Measurements from ENCODE around the gene TMEM164.

TMEM164 gene

DNA sequence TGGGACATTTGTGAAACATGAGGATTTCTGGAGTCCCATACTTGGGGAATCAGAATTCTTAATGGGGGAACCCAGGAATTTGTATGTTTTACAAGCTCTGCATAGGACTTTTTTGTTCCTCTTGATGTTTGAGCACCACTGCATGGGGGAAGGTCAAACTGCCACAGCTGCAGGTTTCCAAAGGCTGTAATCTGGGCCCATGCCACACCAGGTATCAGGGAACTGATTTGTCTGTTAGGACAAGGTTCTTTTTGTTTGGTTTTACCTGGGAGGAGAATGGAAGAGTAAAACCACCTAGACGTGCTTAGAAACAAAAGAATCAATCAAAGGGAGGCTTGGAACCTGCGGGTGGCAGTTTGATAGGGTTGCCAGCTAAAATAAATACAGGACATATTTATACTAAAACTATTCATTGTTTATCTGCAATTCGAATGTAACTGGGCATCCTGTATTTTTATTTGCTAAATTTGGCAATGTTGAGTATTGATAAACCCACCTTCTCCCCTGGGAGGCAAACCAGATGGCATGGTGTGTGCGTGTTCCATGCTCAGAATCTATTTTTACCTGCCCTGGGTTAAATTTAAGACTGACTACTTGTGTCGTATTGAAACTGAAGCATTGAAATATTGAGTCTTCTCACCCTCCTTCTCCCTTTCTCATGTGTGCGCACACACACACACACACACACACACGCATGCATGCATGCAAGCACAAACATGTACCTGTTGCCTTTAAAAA is 63.7 kb downstream of the TMEM164 start:
- in situ Hi-C loops (cut with HindIII; ENCODE audit: low sequenced_read_pairs) = no loop called here

DNA sequence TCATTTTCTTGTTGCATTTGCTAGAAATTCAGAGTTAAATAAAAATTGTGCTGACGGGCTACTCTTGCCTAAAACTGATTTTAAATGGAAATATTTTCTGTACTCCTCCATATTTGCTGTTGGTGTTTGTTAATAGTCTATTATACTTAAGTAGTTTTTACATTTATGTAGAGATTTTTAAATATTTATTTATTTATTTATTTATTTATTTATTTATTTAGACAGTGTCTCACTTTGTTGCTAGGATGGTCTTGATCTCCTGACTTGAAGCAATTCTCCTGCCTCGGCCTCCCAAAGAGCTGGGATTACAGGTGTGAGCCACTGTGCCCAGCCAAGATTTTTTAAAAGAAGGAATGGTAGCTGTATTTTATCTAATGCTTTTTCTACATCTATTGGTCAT is 68.1 kb downstream of the TMEM164 start:
- in situ Hi-C loops (cut with HindIII; ENCODE audit: low sequenced_read_pairs) = no loop called here

DNA sequence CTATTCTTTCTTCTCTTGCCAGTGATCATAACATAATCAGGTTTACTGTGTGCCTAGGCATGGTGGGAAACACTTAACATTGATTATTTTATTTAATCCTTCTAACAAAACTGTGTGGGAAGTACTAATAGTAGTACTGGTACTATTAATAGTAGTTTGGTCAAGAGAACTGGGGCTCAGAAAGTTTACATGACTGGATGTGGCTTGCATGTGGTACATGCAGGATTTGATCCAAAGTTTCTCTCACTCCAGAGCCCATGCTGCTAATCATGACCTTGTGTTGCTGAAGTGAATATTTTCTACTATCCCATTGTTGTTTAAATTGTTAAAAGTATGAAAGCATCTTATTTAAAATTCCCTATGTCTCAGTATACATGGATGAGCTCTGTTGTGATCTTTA is 78.4 kb downstream of the TMEM164 start:
- in situ Hi-C loops (cut with HindIII; ENCODE audit: low sequenced_read_pairs) = no loop called here

DNA sequence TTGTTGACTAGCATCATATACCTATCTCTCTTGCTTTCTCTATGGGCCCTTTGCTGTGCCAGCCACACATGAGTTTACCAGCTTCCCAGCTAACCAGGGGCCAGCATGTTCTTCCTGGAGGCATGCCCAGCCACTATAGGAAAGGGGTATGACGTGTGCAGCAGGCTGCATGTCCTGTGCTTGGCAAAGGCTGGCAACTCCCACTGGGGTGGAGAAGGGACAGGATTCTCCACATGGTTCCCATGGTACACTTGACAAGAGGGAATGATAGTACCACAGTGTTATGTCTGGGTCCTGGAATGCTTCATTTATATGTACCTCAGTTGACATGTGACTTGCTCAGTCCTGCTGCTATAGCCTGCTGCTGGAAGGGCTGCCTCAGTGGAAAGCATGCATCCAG is 78.8 kb downstream of the TMEM164 start:
- in situ Hi-C loops (cut with HindIII; ENCODE audit: low sequenced_read_pairs) = no loop called here

DNA sequence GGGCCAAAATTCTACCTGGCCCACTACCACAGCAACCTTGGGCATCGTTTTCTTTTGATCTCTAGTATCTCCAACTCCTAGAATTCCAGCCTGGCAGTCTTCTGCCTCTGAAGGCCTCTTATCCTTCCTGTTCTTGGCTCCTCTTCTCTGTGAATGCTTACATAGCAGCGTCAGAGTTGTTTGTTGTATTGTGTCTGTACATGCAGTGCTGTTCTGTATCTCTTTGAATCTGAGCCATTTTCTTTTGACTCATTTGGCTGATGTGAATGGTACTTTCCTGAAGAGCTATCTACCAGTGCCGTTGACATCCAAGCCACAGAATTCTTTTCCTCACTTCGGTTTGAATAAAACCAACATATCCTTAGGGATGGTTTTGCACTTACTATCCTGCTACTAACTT is 79.2 kb downstream of the TMEM164 start:
- in situ Hi-C loops (cut with HindIII; ENCODE audit: low sequenced_read_pairs) = no loop called here

DNA sequence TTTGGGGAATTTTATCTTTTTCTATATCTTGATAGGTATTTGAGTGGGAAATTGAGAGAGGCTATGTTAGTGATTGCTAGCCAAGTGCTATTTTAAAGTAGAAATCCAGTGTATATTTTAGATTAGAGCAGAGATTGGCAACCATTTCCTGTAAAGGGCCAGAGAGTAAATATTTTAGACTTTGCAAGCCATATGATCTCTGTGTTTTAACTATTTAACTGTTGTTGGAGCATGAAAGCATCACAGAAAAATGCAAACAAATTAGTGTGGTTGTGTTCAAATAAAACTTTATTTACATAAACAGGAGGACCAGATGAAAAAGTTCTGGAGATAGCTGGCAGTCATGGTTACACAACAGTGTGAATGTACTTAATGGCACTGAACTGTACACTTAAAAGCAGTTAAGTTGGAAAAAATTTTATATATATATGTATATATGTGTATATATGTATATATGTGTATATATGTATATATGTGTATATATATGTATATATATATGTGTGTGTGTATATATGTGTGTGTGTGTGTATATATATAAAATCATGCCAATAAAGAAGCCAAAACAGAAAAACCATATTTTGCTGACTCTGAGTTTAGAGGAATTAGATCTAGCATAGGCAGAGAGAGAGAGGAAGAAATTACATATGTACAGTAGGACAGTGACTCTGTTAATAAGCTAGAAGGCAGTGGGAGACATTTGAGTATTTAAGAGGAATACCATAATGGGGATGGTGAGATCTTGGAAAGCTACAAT is 83.4 kb downstream of the TMEM164 start:
- in situ Hi-C loops (cut with HindIII; ENCODE audit: low sequenced_read_pairs) = no loop called here

DNA sequence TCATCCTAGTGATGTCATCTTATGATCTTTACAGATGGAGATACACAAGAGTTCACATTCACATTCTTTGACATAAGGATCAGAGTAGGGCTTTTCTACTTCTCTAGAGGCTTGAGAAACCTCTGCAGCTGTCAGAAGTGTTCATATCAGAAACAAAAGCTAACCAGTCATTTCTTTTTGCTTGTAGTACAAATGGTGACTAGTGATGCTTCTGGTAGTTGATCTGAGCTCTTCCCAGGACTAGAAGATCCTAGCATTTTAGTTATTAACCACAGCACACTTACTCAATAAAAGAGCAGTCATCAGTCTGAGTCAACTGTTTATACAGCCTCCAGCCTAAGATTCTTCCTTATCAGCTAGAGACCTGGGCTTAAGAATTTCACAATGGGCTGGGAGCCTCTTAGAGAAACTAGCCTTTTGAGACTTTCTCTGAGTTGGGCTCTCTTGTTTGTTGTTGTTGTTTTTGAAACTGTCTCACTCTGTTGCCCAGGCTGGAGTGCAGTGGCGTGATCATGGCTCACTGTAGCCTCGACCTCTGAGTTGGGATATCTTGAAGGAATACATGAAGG is 84.1 kb downstream of the TMEM164 start:
- in situ Hi-C loops (cut with HindIII; ENCODE audit: low sequenced_read_pairs) = no loop called here

DNA sequence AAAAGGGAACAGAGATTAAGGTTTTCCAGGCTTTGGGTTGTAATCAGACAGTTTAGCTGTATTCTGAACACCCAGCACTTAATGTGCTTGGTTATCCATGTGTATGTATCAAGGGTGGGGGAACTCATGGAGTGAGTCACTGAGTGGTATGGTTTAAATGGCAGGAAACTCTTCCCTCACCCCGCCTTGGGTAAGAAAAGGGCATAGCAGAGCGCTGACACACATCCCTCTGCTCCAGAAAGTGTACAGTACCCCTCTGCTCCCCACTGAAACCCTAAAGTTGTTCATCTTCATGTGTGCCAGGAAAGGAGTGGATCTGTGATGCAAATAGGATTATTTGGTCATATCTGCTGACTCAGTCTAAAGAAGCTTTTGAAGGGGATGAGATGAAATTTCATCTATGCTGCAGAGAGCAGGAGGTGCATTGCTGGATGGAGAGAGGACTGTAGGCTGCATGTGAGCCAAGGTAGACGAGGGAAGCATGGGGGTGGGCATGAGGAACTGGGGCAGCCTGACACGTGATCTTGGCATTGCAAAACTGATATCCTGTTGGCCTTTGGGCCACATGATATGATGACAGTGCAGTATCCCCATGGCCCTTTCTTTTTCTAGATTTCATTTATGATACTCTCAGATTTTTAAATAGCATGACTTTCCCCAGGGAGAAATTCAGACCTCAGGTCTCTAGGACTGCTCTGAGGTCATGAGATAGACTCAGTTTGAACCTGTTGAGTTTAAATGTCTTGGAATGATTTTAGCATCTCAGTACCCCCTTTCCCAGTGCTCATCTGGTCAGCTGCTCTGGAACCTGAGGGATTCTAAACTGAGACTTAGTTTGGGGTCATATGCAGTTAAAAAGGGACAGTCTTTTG is 84.8 kb downstream of the TMEM164 start:
- in situ Hi-C loops (cut with HindIII; ENCODE audit: low sequenced_read_pairs) = no loop called here

DNA sequence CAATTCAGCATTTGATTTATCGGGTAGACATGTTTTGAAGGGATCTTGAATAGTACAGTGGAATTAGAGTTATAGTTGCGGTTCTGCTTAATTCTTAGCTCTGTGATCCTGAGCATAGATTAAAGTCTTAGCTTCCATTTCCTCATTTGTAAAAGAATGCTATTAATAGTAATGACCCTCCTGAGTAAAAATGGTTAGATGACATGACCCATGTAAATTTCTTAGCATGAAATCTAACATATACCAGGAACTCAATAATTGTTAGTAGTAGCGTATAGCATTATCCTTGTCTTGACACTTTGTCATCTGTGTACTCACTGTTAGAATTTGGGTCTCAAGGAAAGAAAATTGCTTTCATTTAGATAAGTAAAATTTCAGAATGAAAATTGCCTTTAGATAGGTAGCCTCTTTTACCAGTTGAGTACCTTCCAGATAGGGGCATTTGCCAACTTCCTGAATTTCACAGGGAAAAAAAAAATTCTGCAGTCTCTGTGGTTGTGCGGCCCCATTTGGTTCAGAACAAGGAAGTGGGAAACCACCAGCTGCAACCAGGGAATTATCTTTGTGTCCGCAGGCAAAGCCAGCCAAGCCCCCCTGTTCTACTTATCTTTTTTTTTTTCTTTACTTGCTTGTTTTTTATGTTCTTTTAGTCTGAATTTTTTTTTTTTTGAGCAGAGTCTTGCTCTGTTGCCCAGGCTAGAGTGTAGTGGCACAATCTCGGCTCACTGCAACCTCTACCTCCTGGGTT is 86.9 kb downstream of the TMEM164 start:
- in situ Hi-C loops (cut with HindIII; ENCODE audit: low sequenced_read_pairs) = no loop called here

DNA sequence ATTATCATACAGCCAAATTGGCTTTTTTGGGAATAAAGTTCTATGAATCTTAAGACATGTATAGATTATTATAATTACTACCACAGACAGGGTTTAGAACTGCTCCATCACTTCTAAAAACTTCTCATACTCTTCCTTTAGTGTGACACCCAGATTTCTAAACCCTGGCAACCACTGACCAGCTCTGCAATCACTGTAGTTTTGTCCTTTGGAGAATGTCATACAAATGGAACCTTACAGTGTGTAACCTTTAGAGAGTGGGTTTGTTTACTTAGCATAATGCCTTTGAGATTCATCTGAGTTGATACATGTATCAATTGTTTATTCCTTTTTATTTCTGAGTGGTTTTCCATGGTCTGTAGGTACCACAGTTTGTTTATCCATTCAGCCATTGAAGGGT is 95.0 kb downstream of the TMEM164 start:
- in situ Hi-C loops (cut with HindIII; ENCODE audit: low sequenced_read_pairs) = no loop called here

DNA sequence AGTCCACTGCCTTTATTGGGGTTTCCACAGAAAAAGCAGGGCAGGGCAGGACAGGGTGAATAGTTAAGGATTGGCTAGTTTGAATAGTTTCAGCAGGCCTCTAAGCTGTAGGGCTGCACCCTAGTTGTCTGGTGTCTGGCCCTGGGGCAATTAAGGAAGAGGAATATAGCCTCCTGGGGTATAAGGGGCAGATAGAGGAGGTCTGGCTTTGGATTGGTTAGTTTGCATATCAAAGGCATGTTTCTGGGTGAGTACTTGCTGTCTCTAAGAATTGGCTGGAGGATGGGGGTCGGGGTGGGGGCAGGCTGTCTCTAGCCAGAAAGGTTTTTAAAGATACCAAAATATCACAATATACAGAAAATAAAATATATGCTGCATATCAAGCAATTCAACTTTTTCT is 100.4 kb downstream of the TMEM164 start:
- in situ Hi-C loops (cut with HindIII; ENCODE audit: low sequenced_read_pairs) = no loop called here

DNA sequence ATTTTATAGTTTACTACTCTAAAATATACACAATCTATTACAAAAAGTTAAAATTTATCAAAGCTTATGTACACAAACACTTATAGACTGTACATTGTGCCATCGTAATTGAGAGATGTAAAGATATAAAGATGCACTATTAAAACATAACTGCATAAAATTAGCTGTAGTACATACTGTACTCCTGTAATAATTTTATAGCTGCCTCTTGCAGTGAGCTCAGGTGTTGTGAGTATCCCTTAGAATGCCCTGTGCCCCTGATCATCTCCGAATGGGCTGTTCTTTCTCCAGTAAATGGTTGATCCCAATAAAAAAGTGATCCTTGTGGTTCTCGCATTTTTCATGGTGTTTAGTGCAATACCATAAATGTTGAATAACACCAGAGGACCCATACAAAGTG is 101.2 kb downstream of the TMEM164 start:
- in situ Hi-C loops (cut with HindIII; ENCODE audit: low sequenced_read_pairs) = no loop called here

DNA sequence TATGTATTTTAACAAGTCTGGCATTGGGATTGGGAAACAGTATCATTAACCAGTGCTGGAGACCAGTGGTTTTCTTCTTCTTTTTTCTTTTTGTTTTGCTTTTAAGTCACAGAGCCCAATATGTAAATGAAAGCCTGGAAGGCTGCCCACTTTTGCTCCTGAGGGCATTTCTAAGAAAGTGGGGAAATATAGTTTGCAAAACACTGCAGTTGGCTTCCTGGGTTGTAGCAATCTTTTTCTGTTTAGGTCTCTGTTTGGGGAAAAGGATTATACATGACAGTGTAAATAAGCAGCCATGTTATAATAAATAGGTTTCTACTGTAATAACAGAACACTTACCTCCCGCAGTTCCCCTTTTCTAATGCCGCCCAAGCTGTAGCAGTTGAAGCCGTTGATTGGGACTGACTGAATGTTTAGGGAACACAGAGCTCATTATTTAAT is 105.5 kb downstream of the TMEM164 start:
- in situ Hi-C loops (cut with HindIII; ENCODE audit: low sequenced_read_pairs) = no loop called here

DNA sequence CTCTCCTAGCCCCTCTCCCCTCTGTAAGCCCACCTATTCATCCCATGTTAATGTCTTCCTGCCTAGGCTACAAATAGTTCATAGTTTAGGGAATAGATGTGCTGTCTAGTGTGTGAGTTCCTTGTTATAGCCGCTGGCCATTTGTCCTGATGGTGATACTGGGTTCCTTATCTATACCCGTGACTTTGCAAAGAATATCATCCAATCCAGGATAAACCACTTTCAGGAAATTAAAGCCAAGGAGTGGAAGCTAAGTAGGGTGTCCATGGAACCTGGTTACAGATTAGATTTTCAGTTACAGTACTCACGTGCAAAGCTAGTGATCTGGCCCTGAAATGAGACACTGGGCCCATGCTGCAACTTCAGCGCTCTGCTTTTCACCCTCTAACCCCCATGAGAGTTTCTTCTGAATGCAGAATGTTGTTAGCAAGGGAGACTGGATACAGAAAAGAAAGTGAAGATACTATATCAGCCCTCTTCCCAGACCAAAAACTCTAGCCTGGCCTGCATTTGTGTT is 111.4 kb downstream of the TMEM164 start:
- in situ Hi-C loops (cut with HindIII; ENCODE audit: low sequenced_read_pairs) = no loop called here

DNA sequence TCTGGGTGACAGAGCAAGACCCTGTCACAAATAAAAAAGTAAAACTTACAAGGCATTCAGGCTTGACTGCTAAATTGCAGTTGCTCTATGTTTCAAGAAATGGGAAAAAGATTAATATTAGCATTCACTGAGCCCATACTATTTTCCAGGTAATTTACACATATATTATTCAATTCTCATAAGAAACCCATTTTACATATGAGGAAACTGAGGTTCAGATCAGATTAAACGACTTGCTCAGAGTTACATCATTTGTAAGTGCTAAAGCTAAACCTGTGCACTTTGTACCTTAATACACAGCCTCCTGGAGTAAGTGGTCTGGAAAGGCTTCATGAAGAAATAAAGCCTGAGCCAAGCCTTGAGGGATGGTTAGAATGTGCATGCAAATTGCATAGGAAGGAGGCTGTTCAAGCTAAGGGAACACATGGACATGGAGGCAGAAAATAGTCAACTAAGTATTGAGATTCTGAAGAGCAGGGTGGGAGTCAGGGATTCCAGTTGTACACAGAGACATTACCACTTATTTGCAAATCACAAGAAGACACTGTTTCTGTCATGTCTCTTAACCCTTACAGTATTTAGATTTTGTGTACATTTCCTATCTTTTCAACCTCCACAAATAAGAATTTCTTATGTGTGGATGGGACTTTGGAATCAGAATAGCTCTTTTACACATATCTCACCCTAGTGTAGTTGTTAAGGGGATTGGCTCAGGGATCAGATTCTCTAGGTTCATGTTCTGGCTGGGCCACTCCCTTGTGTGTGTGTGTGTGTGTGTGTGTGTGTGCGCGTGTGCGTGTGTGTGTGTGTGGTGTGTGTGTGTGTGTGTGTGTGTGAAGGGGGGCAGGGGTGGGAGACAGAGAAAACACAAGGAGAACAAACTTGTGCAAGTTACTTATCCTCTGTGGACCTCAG is 113.4 kb downstream of the TMEM164 start:
- in situ Hi-C loops (cut with HindIII; ENCODE audit: low sequenced_read_pairs) = no loop called here

DNA sequence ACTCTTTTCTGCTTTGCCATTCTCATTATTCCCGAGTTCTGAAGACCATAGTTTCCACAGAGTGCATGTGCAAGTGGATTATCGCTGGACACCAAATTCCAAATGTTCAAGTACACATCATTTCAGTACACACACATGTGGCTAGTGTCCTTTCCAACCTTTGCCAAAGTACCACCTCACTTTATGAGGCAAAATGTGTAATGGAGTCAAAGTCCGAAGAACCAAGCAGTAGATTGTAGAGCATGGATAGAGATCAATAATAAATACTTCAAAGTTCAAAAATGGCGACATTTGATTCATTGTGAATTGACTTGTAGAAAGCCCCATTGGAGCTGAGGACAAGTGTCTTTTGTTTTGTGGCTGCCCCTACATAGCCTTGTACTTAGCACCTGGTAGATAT is 115.6 kb downstream of the TMEM164 start:
- in situ Hi-C loops (cut with HindIII; ENCODE audit: low sequenced_read_pairs) = no loop called here

DNA sequence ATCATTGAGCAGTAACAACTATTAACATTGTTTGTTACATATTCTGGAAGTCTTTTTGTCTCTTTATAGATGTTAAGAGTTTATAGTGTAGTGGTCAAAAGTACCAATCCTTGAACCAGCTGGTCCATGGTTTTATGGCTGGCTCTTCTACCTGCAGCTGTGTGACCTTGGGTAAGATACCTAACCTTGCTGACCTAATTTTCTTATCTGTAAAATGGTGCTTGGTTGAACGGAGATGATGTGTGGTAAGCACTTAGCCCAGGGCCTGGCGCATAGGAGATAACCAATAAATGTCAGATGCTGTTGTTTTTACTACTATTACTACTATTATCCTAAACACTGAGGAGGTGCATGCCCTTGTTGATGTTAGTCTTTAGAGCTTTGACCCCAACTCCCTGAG is 116.6 kb downstream of the TMEM164 start:
- in situ Hi-C loops (cut with HindIII; ENCODE audit: low sequenced_read_pairs) = no loop called here

DNA sequence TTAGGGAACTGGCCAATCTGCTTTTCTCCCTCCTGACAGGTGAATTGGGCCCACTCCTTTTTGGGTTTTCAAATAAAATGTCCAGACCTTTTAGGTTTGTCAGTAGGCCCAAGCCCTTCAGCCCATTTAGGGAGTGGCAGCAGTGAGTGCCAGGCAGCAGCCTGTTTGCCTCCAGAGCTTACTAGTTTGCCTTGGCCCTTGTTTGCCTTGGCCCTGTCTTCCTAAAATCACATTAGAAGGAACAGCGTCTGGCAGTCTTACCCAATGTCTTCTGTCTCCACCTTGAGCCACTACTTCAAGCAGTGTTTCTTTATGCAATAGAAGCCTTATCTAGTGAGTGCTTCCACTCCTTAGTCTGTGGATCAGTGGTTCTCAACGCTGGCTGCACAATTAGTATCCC is 117.1 kb downstream of the TMEM164 start:
- in situ Hi-C loops (cut with HindIII; ENCODE audit: low sequenced_read_pairs) = no loop called here

DNA sequence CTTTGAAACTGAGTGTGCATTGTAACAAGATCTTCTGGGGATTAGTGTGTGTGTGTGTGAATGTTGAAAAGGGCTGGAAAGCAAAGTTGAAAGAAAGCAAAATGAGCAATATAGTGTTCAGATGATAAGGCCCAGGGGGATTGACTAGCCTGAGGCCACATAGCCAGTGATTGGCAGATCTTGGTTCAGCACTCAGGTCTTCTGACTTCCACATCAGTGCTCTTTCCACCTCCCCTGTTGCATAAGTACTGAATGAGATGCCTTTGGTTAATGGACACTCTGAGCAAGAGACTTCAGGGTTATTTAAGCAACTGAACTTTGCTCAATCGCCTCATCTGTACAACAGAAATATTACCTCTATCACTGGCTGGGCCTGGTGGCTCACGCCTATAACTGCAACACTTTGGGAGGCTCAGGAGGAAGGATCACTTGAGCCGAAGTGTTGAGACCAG is 120.4 kb downstream of the TMEM164 start:
- in situ Hi-C loops (cut with HindIII; ENCODE audit: low sequenced_read_pairs) = no loop called here
